ENCODE measurements around the gene LPP. TPM values are rescaled to one million over a fixed set of nuclear protein-coding genes. Genes with fewer than 3 reads are reported as not detected.

Gene LPP
- total and polyA plus RNA-seq, 2 donors (not counting 1 experiment from before 2014, with no cell fraction given), result 7.6 to 81.7 TPM

GRCh38 chr3:188697127-188697526 lies 543.2 kb downstream of the LPP start:
- peaks cover 55% of the 10 kb centered on the region for H3K4me1 Mint-ChIP-seq
- no peaks in the 10 kb centered on the region for H3K79me2 ChIP-seq (ENCODE audit: control insufficient read depth, insufficient read depth, low read length)
- no peak overlapping the region for H3K27ac ChIP-seq (ENCODE audit: low read length in 2 of 2)
- peaks cover 15 to 26% of the 10 kb centered on the region in 2 donors for H3K4me1 ChIP-seq (ENCODE audit: control insufficient read depth in 2 of 2, insufficient read depth in 2 of 2, low read length in 2 of 2)
- no peak overlapping the region for H3K9ac ChIP-seq (ENCODE audit: low read length)
- DNase-seq, result peak; percentile 47
- intact Hi-C loops (cut with micrococcal nuclease), result no loop called here
- H3K27me3 ChIP-seq (replicated peaks in 1 of 4; ENCODE audit: control extremely low read depth in 1 of 4, control insufficient read depth in 3 of 4, insufficient read depth in 4 of 4, low read length in 3 of 4), result no peaks in the 10 kb centered on the region
- ATAC-seq (ENCODE audit: low read depth), result peak; percentile 65
- peak overlapping the region; percentile 22 for H3K4me2 ChIP-seq (replicated peaks; ENCODE audit: low read depth, low read length, poor library complexity, severe bottlenecking)
- H3K36me3 ChIP-seq (replicated peaks in 1 of 2; ENCODE audit: control extremely low read depth in 1 of 2, control insufficient read depth in 1 of 2, extremely low read depth in 1 of 2, insufficient read depth in 2 of 2, low read length in 1 of 2), result no peaks in the 10 kb centered on the region
- POLR2A ChIA-PET, result no interaction called here
- no peaks in the 10 kb centered on the region for H3K9me3 Mint-ChIP-seq (ENCODE audit: insufficient read depth)
- H3K4me3 Mint-ChIP-seq, result peak overlapping the region; percentile 61
- peak overlapping the region; percentile 57 for H3K27ac Mint-ChIP-seq
- H3K9me3 ChIP-seq (ENCODE audit: control extremely low read depth in 1 of 3, control insufficient read depth in 2 of 3, insufficient read depth in 1 of 3, low read length in 2 of 3), result no peaks in the 10 kb centered on the region
- no peak for TF ChIP-seq CTCF (IDR thresholded peaks at IDR 0.05)
- no peak for TF ChIP-seq EZH2 (IDR thresholded peaks at IDR 0.05; ENCODE audit: borderline replicate concordance, insufficient read depth, low read depth, low read length, poor library complexity, severe bottlenecking)
- H3K27me3 Mint-ChIP-seq, result no peaks in the 10 kb centered on the region
- H2AFZ ChIP-seq (ENCODE audit: insufficient read depth, low read depth, low read length, poor library complexity, severe bottlenecking), result no peak overlapping the region
- CTCF ChIA-PET, result interaction anchor here (0.7 to 1.6 kb wide), 4 partner anchors 374 to 957 kb away, joined by 3 to 6 read pairs (median 4); no protein-coding TSS in a partner anchor
- WGBS (ENCODE audit: insufficient coverage), result 44% methylated on average over 4 of the region's 7 CpGs
- no peak overlapping the region for H3K4me3 ChIP-seq (ENCODE audit: control extremely low read depth in 1 of 5, extremely low read depth in 1 of 5, insufficient read depth in 1 of 5, low read depth in 2 of 5, low read length in 4 of 5)
- H4K20me1 ChIP-seq (ENCODE audit: control insufficient read depth, insufficient read depth, low read length, poor library complexity, severe bottlenecking), result no peaks in the 10 kb centered on the region

GRCh38 chr3:188698436-188698835 lies 544.5 kb downstream of the LPP start:
- Histone ChIP-seq H4K20me1 (ENCODE audit: control insufficient read depth, insufficient read depth, low read length, poor library complexity, severe bottlenecking) (no peaks in the 10 kb centered on the region), H3K79me2 (ENCODE audit: control insufficient read depth, insufficient read depth, low read length) (no peaks in the 10 kb centered on the region), H3K27me3 (replicated peaks in 1 of 4; ENCODE audit: control extremely low read depth in 1 of 4, control insufficient read depth in 3 of 4, insufficient read depth in 4 of 4, low read length in 3 of 4) (no peaks in the 10 kb centered on the region), H3K27ac (ENCODE audit: low read length in 2 of 2) (no peak overlapping the region), H3K36me3 (replicated peaks in 1 of 2; ENCODE audit: control extremely low read depth in 1 of 2, control insufficient read depth in 1 of 2, extremely low read depth in 1 of 2, insufficient read depth in 2 of 2, low read length in 1 of 2) (no peaks in the 10 kb centered on the region), H3K4me2 (replicated peaks; ENCODE audit: low read depth, low read length, poor library complexity, severe bottlenecking) (no peak overlapping the region), H3K9ac (ENCODE audit: low read length) (no peak overlapping the region), H3K4me1 (ENCODE audit: control insufficient read depth in 2 of 2, insufficient read depth in 2 of 2, low read length in 2 of 2) (peaks cover 15 to 21% of the 10 kb centered on the region in 2 donors), H3K4me3 (ENCODE audit: control extremely low read depth in 1 of 5, extremely low read depth in 1 of 5, insufficient read depth in 1 of 5, low read depth in 2 of 5, low read length in 4 of 5) (no peak overlapping the region), H2AFZ (ENCODE audit: insufficient read depth, low read depth, low read length, poor library complexity, severe bottlenecking) (no peak overlapping the region), H3K9me3 (ENCODE audit: control extremely low read depth in 1 of 3, control insufficient read depth in 2 of 3, insufficient read depth in 1 of 3, low read length in 2 of 3) (no peaks in the 10 kb centered on the region)
- 99% methylated on average over 7 of the region's 12 CpGs for WGBS (ENCODE audit: insufficient coverage)
- no peak overlapping the region for H3K4me3 Mint-ChIP-seq
- H3K4me1 Mint-ChIP-seq, result peaks cover 42% of the 10 kb centered on the region
- no peaks in the 10 kb centered on the region for H3K9me3 Mint-ChIP-seq (ENCODE audit: insufficient read depth)
- H3K27me3 Mint-ChIP-seq, result no peaks in the 10 kb centered on the region
- ChIA-PET POLR2A (no interaction called here), CTCF (interaction anchor here (0.6 to 1.6 kb wide), 3 partner anchors 25 to 959 kb away, joined by 4 to 6 read pairs (median 5); no protein-coding TSS in a partner anchor)
- ATAC-seq (ENCODE audit: low read depth), result no peak
- no peak overlapping the region for H3K27ac Mint-ChIP-seq
- TF ChIP-seq EZH2 (IDR thresholded peaks at IDR 0.05; ENCODE audit: borderline replicate concordance, insufficient read depth, low read depth, low read length, poor library complexity, severe bottlenecking) (no peak), CTCF (IDR thresholded peaks at IDR 0.05) (no peak)
- intact Hi-C loops (cut with micrococcal nuclease), result no loop called here
- DNase-seq, result no peak
